ENCODE data around the gene TCF7L1. TPM values are rescaled to one million over a fixed set of nuclear protein-coding genes. Genes with fewer than 3 reads are reported as not detected.

TCF7L1 gene
- total RNA-seq, 1 experiment from 2014 or later = 3.0 TPM

GRCh38 chr2:85135660-85135914 is 2.4 kb downstream of the TCF7L1 start:
- H3K27me3 Mint-ChIP-seq (ENCODE audit: unreplicated experiment) = peaks cover 18% of the 10 kb centered on the region
- intact Hi-C loops (cut with micrococcal nuclease; ENCODE audit: unreplicated experiment) = no loop called here
- H3K27ac Mint-ChIP-seq (ENCODE audit: unreplicated experiment) = no peak overlapping the region
- TF ChIP-seq CTCF (IDR thresholded peaks at IDR 0.05; ENCODE audit: unreplicated experiment) = no peak
- H3K9me3 Mint-ChIP-seq (ENCODE audit: low read depth, unreplicated experiment) = no peaks in the 10 kb centered on the region
- CTCF ChIA-PET = interaction anchor here (0.6 kb wide), 1 partner anchor 132 kb away, joined by 3 read pairs; no protein-coding TSS in a partner anchor
- DNase-seq = no peak
- no peaks in the 10 kb centered on the region for H3K4me1 Mint-ChIP-seq (ENCODE audit: low read depth, unreplicated experiment)
- no peak overlapping the region for H3K4me3 Mint-ChIP-seq (ENCODE audit: low read depth, unreplicated experiment)
- peaks cover 9% of the 10 kb centered on the region for H3K36me3 Mint-ChIP-seq (ENCODE audit: insufficient read depth, unreplicated experiment)
- BruUV-seq (replicated peaks) = no TSS peak

DNA sequence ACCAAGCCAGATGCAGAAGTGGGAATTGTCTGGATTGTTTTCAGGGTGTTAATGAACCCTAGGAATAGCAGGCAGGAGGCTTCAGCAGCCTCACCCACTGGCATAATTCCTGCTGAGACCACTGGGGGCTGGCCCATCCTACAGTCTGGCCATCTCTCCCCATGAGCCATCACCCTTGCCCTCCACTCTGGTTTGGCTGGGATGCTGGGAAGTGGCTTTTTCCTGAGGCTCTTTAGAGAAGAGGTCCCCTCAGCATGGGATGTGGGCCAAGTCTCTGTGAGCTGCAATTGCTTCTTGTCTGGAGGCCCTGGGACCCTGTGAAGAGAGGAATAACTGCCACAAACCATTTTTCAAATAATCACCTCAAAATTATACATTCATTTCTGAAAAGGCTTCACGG is 4.0 kb downstream of the TCF7L1 start:
- CTCF ChIA-PET = interaction anchor here (0.6 kb wide), 1 partner anchor 112 kb away, joined by 4 read pairs; no protein-coding TSS in a partner anchor
- intact Hi-C loops (cut with micrococcal nuclease; ENCODE audit: unreplicated experiment) = no loop called here
- no TSS peak for BruUV-seq (replicated peaks)
- H3K9me3 Mint-ChIP-seq (ENCODE audit: low read depth, unreplicated experiment) = no peaks in the 10 kb centered on the region
- DNase-seq = no peak
- H3K4me1 Mint-ChIP-seq (ENCODE audit: low read depth, unreplicated experiment) = no peaks in the 10 kb centered on the region
- H3K4me3 Mint-ChIP-seq (ENCODE audit: low read depth, unreplicated experiment) = no peak overlapping the region
- peaks cover 32% of the 10 kb centered on the region for H3K27me3 Mint-ChIP-seq (ENCODE audit: unreplicated experiment)
- H3K36me3 Mint-ChIP-seq (ENCODE audit: insufficient read depth, unreplicated experiment) = peaks cover 9% of the 10 kb centered on the region
- no peak for TF ChIP-seq CTCF (IDR thresholded peaks at IDR 0.05; ENCODE audit: unreplicated experiment)
- H3K27ac Mint-ChIP-seq (ENCODE audit: unreplicated experiment) = no peak overlapping the region

DNA sequence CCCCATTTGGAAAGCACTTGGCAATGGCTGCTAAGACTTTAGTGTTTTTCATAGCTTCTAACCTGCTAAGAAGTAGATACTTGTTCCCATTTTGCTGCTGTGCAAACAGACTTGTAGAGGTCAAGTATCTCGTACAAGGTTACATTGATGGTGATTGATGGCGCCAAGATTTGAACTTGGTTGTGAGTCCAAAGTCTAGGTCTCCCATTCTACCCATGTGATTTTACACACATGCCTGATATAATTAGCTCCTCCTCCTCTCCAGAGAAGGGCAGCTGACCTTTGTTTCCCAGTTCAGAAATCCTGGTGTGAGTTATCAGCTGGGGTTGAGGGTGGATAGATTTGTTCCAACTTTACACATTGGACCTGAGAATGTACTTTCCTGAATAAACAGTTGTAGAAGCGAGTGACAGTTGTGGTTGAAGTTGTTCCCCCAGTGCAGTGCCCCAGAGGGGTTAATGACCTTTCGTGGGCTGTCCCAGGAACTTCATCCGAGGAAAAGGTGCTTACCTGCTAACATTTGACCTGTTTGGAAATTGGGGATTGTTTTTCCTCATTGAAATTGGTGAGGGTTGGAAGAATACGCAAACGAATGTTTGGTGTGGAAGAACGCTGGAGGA is 10.4 kb downstream of the TCF7L1 start:
- no peak overlapping the region for H3K27ac Mint-ChIP-seq (ENCODE audit: unreplicated experiment)
- no peak overlapping the region for H3K4me3 Mint-ChIP-seq (ENCODE audit: low read depth, unreplicated experiment)
- peaks cover 44% of the 10 kb centered on the region for H3K27me3 Mint-ChIP-seq (ENCODE audit: unreplicated experiment)
- TF ChIP-seq CTCF (IDR thresholded peaks at IDR 0.05; ENCODE audit: unreplicated experiment) = no peak
- BruUV-seq (replicated peaks) = no TSS peak
- no peak for DNase-seq
- H3K36me3 Mint-ChIP-seq (ENCODE audit: insufficient read depth, unreplicated experiment) = no peaks in the 10 kb centered on the region
- H3K4me1 Mint-ChIP-seq (ENCODE audit: low read depth, unreplicated experiment) = no peaks in the 10 kb centered on the region
- H3K9me3 Mint-ChIP-seq (ENCODE audit: low read depth, unreplicated experiment) = no peaks in the 10 kb centered on the region
- CTCF ChIA-PET = no interaction called here
- intact Hi-C loops (cut with micrococcal nuclease; ENCODE audit: unreplicated experiment) = no loop called here

GRCh38 chr2:85145116-85145820 is 12.1 kb downstream of the TCF7L1 start:
- no peaks in the 10 kb centered on the region for H3K9me3 Mint-ChIP-seq (ENCODE audit: low read depth, unreplicated experiment)
- H3K27me3 Mint-ChIP-seq (ENCODE audit: unreplicated experiment) = peaks cover 30% of the 10 kb centered on the region
- DNase-seq = no peak
- CTCF ChIA-PET = no interaction called here
- no peak overlapping the region for H3K27ac Mint-ChIP-seq (ENCODE audit: unreplicated experiment)
- H3K36me3 Mint-ChIP-seq (ENCODE audit: insufficient read depth, unreplicated experiment) = no peaks in the 10 kb centered on the region
- no TSS peak for BruUV-seq (replicated peaks)
- no peaks in the 10 kb centered on the region for H3K4me1 Mint-ChIP-seq (ENCODE audit: low read depth, unreplicated experiment)
- no peak for TF ChIP-seq CTCF (IDR thresholded peaks at IDR 0.05; ENCODE audit: unreplicated experiment)
- no peak overlapping the region for H3K4me3 Mint-ChIP-seq (ENCODE audit: low read depth, unreplicated experiment)
- intact Hi-C loops (cut with micrococcal nuclease; ENCODE audit: unreplicated experiment) = no loop called here

All from Calu3 (cell line).